K562 (cell line): ENCODE data around the gene PBRM1. TPM values are rescaled to one million over a fixed set of nuclear protein-coding genes. Genes with fewer than 3 reads are reported as not detected.

Experiments
- CAMTA2 ChIP-seq: fragments of 250-450 bp; sonication (Bioruptor Pico); conservative IDR thresholded peaks from 2 replicates; pipeline ENCODE4 v1.5.1; 2022
- CREB1 ChIP-seq, 2 experiments: sonication (generic) in 1 of 2; formaldehyde crosslinking in 1 of 2; IDR thresholded peaks; 2 replicates each; pipeline versions ENCODE4 v1.6.1 to v1.8.0; 2012 to 2022; ENCODE audit warnings: inconsistent platforms in 1 of 2, mild to moderate bottlenecking in 1 of 2, missing genetic modification reagents in 1 of 2, moderate library complexity in 1 of 2
- FOXA1 ChIP-seq: fragments of 450-650 bp; IDR thresholded peaks from 2 replicates; pipeline ENCODE4 v1.6.1; 2016; ENCODE audit warnings: mild to moderate bottlenecking, borderline replicate concordance
- HEY1 ChIP-seq: fragments of 250-450 bp; sonication (Bioruptor Pico); IDR thresholded peaks from 2 replicates; pipeline ENCODE4 v1.5.0; 2020; ENCODE audit warnings: mild to moderate bottlenecking, moderate library complexity, borderline replicate concordance
- JUN ChIP-seq, 2 experiments: sonication (generic) in 1 of 2; formaldehyde crosslinking in 1 of 2; IDR thresholded peaks; 2 replicates each; pipeline versions ENCODE4 v1.6.1 to v1.8.0; 2012 to 2022; ENCODE audit warnings: borderline replicate concordance in 2 of 2, mild to moderate bottlenecking in 2 of 2, improper control_type of control experiment in 1 of 2, low read depth in 1 of 2, low read length in 1 of 2, missing genetic modification reagents in 1 of 2
- NFYB ChIP-seq: IDR thresholded peaks from 2 replicates; pipeline ENCODE4 v1.6.1; 2011; ENCODE audit warnings: mild to moderate bottlenecking, moderate library complexity; ENCODE audit not compliant: insufficient read length; ENCODE audit errors: extremely low read depth
- NR2C2 ChIP-seq, 2 experiments: fragments of 200-800 bp in 1 of 2; sonication (Bioruptor generic) in 1 of 2; sonication (generic) in 1 of 2; formaldehyde crosslinking in 1 of 2; IDR thresholded peaks; 2 replicates each; pipeline versions ENCODE4 v1.6.1 to v1.8.0; 2016 to 2022; ENCODE audit warnings: mild to moderate bottlenecking in 1 of 2, missing compliant biosample characterization in 1 of 2, missing genetic modification characterization in 1 of 2, missing genetic modification reagents in 1 of 2
- PCBP2 ChIP-seq: fragments of 200-400 bp; formaldehyde crosslinking; IDR thresholded peaks from 2 replicates; pipeline ENCODE4 v1.6.1; 2018; ENCODE audit warnings: low read length, low read depth, mild to moderate bottlenecking, moderate library complexity; ENCODE audit not compliant: poor library complexity, severe bottlenecking
- POLR3G ChIP-seq: IDR thresholded peaks from 2 replicates; pipeline ENCODE4 v1.6.1; 2011; ENCODE audit not compliant: insufficient read length, insufficient replicate concordance; ENCODE audit errors: extremely low read depth
- SRSF7 ChIP-seq: fragments of 200-400 bp; formaldehyde crosslinking; optimal IDR thresholded peaks from 2 replicates; pipeline ENCODE3; 2017; ENCODE audit warnings: mild to moderate bottlenecking, low read depth, low read length
- ZBTB7A ChIP-seq: IDR thresholded peaks from 2 replicates; pipeline ENCODE4 v1.6.1; 2011; ENCODE audit warnings: low read depth, mild to moderate bottlenecking, low read length, moderate library complexity, borderline replicate concordance; ENCODE audit not compliant: control insufficient read depth
- ZNF347 ChIP-seq: fragments of 450-650 bp; formaldehyde crosslinking; IDR thresholded peaks from 2 replicates; pipeline ENCODE4 v1.4.0; 2020; ENCODE audit warnings: low read depth, mild to moderate bottlenecking, moderate library complexity
- ZNF785 ChIP-seq: fragments of 250-450 bp; sonication (Bioruptor Pico); IDR thresholded peaks from 2 replicates; pipeline ENCODE4 v1.4.0; 2020; ENCODE audit warnings: mild to moderate bottlenecking
- polyA plus RNA-seq, 8 experiments: library from polyadenylated mRNA; depleted of rRNA in 4 of 8; stranded (reverse) in 5 of 8; unstranded in 3 of 8; fragments of >200 nt; fragmentation: Nextera tagmentation in 2 of 8; fragmentation: Illumina TruSeq in 1 of 8; extraction: Ambion mirVana in 2 of 8; extraction: Trizol in 1 of 8; gene quantifications; 2 replicates each; pipeline versions ENCODE4 v1.2.1 to v1.2.3, GENCODE V29; 2011 to 2014; ENCODE audit warnings: inconsistent platforms in 1 of 8, missing spikeins in 1 of 8
- total RNA-seq, 7 experiments: library from RNA; depleted of rRNA in 6 of 7; stranded (reverse); fragments of >200 nt in 6 of 7; fragmentation: Illumina TruSeq in 2 of 7; extraction: Trizol in 2 of 7; gene quantifications; 2 replicates each; pipeline versions ENCODE4 v1.2.1 to v1.2.3, GENCODE V29; 2011 to 2021; ENCODE audit warnings: low replicate concordance in 1 of 7
- TF ChIP-seq, protein P1 (sequence below): sonication (generic); formaldehyde crosslinking; IDR thresholded peaks from 2 replicates; pipeline ENCODE4 v1.9.0; 2022; ENCODE audit warnings: mild to moderate bottlenecking, missing genetic modification reagents
- TF ChIP-seq, protein P2 (sequence below), 2 experiments: fragments of 450-650 bp; conservative IDR thresholded peaks; 2 replicates each; pipeline ENCODE4 v1.6.1; 2017; ENCODE audit warnings: mild to moderate bottlenecking in 2 of 2, moderate library complexity in 2 of 2
- TF ChIP-seq, protein P3 (sequence below): IDR thresholded peaks from 2 replicates; pipeline ENCODE4 v1.6.1; 2011; ENCODE audit warnings: borderline replicate concordance, low read depth, mild to moderate bottlenecking, moderate library complexity, low read length; ENCODE audit not compliant: insufficient read depth, poor library complexity, severe bottlenecking
- TF ChIP-seq, protein P4 (sequence below): sonication (generic); formaldehyde crosslinking; IDR thresholded peaks from 2 replicates; pipeline ENCODE4 v1.8.0; 2023; ENCODE audit warnings: mild to moderate bottlenecking, missing genetic modification reagents
- TF ChIP-seq, protein P5 (sequence below), 2 experiments: fragments of 450-650 bp; IDR thresholded peaks; 2 replicates each; pipeline ENCODE4 v1.6.1; 2016

Gene PBRM1
- total and polyA plus RNA-seq, 9 of the 15 experiments (the other 6 are each of a cell fraction or from before 2014, with no cell fraction given): 3.9 to 31.8 (median 19.0) TPM

DNA sequence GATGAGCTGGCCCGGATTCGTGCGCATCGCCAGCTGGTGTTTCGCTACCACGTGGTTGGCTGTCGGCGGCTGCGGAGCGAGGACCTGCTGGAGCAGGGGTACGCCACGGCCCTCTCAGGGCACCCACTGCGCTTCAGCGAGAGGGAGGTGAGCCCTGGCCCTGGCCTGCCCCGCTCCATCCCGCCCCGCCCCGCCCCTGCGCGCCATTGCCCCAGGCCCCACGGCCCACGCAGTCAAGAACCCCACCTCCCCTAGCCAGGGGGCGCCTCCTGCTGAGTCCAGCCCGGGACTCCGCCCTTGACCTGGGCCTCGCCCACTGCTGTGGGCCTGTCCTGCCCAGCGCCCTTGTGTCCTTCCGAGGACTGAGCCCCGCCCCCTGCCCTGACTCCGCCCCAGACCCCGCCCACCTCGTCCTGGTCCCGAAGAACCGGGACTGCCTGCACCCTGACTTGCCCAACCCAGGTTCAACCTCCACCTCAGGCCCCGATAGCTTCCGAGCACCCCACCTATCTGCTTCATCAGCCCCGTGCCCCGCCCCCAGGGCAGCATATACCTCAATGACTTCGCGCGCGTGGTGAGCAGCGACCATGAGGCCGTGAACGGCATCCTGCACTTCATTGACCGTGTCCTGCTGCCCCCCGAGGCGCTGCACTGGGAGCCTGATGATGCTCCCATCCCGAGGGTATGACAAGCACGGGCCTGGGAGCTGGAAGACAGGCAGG is 166.8 kb downstream of the PBRM1 start (continued):
- TF ChIP-seq CREB1 (IDR thresholded peaks at IDR 0.05) (no peak), CREB1 (CRISPR knock-in tag; IDR thresholded peaks at IDR 0.05) (no peak), POLR3G (no peak), CAMTA2 (no peak), ZNF347 (no peak), ZBTB7A (peak; percentile 48; the same call in 1 of the 2 replicates), FOXA1 (no peak), JUN (IDR thresholded peaks at IDR 0.05; ENCODE audit: borderline replicate concordance, low read depth, low read length) (no peak), JUN (CRISPR knock-in tag; IDR thresholded peaks at IDR 0.05; ENCODE audit: borderline replicate concordance) (no peak), SRSF7 (no peak), PCBP2 (no peak), NR2C2 (CRISPR knock-in tag; IDR thresholded peaks at IDR 0.05) (no peak), NR2C2 (tag; IDR thresholded peaks at IDR 0.05) (no peak), HEY1 (no peak), NFYB (no peak), ZNF785 (no peak)
- TF ChIP-seq, protein P1, sequence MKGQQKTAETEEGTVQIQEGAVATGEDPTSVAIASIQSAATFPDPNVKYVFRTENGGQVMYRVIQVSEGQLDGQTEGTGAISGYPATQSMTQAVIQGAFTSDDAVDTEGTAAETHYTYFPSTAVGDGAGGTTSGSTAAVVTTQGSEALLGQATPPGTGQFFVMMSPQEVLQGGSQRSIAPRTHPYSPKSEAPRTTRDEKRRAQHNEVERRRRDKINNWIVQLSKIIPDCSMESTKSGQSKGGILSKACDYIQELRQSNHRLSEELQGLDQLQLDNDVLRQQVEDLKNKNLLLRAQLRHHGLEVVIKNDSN: 0 out of 2 replicates have a peak, but pooled peaks have one; percentile 25
- TF ChIP-seq, protein P2, sequence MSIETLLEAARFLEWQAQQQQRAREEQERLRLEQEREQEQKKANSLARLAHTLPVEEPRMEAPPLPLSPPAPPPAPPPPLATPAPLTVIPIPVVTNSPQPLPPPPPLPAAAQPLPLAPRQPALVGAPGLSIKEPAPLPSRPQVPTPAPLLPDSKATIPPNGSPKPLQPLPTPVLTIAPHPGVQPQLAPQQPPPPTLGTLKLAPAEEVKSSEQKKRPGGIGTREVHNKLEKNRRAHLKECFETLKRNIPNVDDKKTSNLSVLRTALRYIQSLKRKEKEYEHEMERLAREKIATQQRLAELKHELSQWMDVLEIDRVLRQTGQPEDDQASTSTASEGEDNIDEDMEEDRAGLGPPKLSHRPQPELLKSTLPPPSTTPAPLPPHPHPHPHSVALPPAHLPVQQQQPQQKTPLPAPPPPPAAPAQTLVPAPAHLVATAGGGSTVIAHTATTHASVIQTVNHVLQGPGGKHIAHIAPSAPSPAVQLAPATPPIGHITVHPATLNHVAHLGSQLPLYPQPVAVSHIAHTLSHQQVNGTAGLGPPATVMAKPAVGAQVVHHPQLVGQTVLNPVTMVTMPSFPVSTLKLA (conservative IDR thresholded peaks at IDR 0.05): peak; percentile 60 to 63; a peak in 2 of 4 replicates
- TF ChIP-seq, protein P3, sequence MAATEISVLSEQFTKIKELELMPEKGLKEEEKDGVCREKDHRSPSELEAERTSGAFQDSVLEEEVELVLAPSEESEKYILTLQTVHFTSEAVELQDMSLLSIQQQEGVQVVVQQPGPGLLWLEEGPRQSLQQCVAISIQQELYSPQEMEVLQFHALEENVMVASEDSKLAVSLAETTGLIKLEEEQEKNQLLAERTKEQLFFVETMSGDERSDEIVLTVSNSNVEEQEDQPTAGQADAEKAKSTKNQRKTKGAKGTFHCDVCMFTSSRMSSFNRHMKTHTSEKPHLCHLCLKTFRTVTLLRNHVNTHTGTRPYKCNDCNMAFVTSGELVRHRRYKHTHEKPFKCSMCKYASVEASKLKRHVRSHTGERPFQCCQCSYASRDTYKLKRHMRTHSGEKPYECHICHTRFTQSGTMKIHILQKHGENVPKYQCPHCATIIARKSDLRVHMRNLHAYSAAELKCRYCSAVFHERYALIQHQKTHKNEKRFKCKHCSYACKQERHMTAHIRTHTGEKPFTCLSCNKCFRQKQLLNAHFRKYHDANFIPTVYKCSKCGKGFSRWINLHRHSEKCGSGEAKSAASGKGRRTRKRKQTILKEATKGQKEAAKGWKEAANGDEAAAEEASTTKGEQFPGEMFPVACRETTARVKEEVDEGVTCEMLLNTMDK: peak; percentile 57
- TF ChIP-seq, protein P4, sequence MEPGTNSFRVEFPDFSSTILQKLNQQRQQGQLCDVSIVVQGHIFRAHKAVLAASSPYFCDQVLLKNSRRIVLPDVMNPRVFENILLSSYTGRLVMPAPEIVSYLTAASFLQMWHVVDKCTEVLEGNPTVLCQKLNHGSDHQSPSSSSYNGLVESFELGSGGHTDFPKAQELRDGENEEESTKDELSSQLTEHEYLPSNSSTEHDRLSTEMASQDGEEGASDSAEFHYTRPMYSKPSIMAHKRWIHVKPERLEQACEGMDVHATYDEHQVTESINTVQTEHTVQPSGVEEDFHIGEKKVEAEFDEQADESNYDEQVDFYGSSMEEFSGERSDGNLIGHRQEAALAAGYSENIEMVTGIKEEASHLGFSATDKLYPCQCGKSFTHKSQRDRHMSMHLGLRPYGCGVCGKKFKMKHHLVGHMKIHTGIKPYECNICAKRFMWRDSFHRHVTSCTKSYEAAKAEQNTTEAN (CRISPR knock-in tag): no peak
- TF ChIP-seq, protein P5, sequence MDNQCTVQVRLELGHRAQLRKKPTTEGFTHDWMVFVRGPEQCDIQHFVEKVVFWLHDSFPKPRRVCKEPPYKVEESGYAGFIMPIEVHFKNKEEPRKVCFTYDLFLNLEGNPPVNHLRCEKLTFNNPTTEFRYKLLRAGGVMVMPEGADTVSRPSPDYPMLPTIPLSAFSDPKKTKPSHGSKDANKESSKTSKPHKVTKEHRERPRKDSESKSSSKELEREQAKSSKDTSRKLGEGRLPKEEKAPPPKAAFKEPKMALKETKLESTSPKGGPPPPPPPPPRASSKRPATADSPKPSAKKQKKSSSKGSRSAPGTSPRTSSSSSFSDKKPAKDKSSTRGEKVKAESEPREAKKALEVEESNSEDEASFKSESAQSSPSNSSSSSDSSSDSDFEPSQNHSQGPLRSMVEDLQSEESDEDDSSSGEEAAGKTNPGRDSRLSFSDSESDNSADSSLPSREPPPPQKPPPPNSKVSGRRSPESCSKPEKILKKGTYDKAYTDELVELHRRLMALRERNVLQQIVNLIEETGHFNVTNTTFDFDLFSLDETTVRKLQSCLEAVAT (IDR thresholded peaks at IDR 0.05): no peak
